ENCODE data around the gene SLC9A3. TPM values are rescaled to one million over a fixed set of nuclear protein-coding genes. Genes with fewer than 3 reads are reported as not detected.
A peak's percentile ranks its signal among the peaks of the same experiment; 100 is the strongest.

SLC9A3 gene
- total and polyA plus RNA-seq, 2 of the 13 experiments (the other 11 are each of a cell fraction or from before 2014, with no cell fraction given), result 1.5 to 1.8 TPM

DNA sequence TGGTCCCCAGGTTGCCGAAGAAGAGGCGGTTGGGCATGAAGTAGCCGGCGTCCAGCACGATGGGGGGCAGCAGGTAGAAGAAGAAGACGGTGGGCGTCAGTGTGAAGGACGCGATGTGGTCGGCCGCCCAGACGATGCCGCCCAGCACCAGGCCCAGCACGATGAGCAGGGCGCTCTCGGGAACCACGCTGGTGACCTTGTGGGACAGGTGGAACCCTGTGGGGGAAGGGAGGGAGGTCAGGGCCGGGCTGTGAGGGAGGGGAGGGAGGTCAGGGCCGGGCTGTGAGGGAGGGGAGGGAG lies 32.4 kb downstream of the SLC9A3 start:
- no TSS peak for BruUV-seq (replicated peaks)
- Histone ChIP-seq H3K4me2 (ENCODE audit: low read depth, low read length) (no peak overlapping the region), H4K20me1 (ENCODE audit: insufficient read depth, low read length) (no peaks in the 10 kb centered on the region), H3K4me1 (ENCODE audit: insufficient read depth, low read length) (peaks cover 11% of the 10 kb centered on the region), H3K27me3 (ENCODE audit: control insufficient read depth in 1 of 2, insufficient read depth in 2 of 2, low read length in 2 of 2) (peaks cover 14 to 75% of the 10 kb centered on the region in 2 experiments), H3K4me3 (replicated peaks in 1 of 3; ENCODE audit: insufficient read depth in 1 of 3, low read depth in 2 of 3, low read length in 3 of 3) (no peak overlapping the region), H3K9ac (ENCODE audit: insufficient read depth, low read depth, low read length) (no peak overlapping the region), H3K36me3 (replicated peaks in 1 of 2; ENCODE audit: control insufficient read depth in 1 of 2, insufficient read depth in 2 of 2, low read length in 2 of 2) (no peaks in the 10 kb centered on the region), H3K9me3 (ENCODE audit: low read length) (no peaks in the 10 kb centered on the region), H2AFZ (ENCODE audit: low read length) (no peak overlapping the region), H3K27ac (ENCODE audit: extremely low read length, insufficient read depth, low read length) (no peak overlapping the region), H3K79me2 (ENCODE audit: insufficient read depth, low read length) (no peaks in the 10 kb centered on the region)
- FAIRE-seq, result no peak
- WGBS (ENCODE audit: low lambda C conversion rate), result 62% methylated on average over 19 of the region's 19 CpGs
- DNase-seq (ENCODE audit: low spot score), result no peak
- ATAC-seq, result no peak
- TF ChIP-seq NR2C2 (CRISPR knock-in tag; IDR thresholded peaks at IDR 0.05; ENCODE audit: borderline replicate concordance) (peak; percentile 37; the same call in 1 of the 2 replicates), ZSCAN12 (CRISPR knock-in tag; IDR thresholded peaks at IDR 0.05) (no peak), PAF1 (CRISPR knock-in tag; IDR thresholded peaks at IDR 0.05) (no peak)
- in situ Hi-C loops (cut with HindIII; ENCODE audit: extremely low pct_ligation_motif_present, low pct_unique_long_range_greater_than_20kb) (no loop called here), intact Hi-C loops (cut with micrococcal nuclease; ENCODE audit: unreplicated experiment) (no loop called here)
- ChIA-PET CTCF (ENCODE audit: low intra/inter-chr PET ratio, low total read pairs) (no interaction called here), POLR2A (no interaction called here)

DNA sequence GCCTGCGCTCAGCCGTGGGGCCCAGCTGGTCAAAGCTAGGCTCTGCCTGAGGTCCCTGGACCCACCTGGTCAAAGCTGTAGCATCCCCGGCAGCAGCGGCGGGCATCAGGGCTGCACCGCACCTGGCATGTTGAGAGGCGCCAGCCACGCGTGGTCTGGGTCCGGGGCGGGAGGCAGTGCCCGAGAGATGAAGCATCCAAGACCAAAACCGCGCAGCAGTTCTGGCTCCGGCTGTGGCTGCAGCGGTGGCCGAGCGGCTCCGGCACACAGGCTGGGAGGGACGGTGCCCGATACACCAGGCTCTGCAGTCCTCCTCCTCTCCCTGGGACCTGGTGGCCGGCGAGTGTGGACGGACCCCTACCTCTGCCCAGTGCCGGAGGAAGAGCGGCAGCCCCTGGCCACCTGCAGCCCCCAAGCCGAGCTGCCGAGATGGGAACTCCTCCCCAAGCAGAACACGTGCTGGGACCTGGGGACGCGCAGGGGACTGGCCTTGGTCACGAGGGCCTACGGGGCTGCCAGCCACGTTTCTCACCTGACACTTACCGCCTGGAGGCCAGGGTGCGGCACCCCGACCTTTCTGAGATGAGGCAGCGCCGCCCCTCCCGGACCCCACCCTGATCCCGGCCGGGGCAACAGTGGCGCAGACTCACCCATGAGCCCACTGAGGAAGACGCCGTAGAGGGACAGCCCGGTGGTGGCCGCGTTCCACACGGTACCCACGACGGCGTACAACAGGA lies 33.0 kb downstream of the SLC9A3 start:
- no TSS peak for BruUV-seq (replicated peaks)
- intact Hi-C loops (cut with micrococcal nuclease; ENCODE audit: unreplicated experiment) (no loop called here), in situ Hi-C loops (cut with HindIII; ENCODE audit: extremely low pct_ligation_motif_present, low pct_unique_long_range_greater_than_20kb) (no loop called here)
- H3K36me3 ChIP-seq (replicated peaks in 1 of 2; ENCODE audit: control insufficient read depth in 1 of 2, insufficient read depth in 2 of 2, low read length in 2 of 2), result no peaks in the 10 kb centered on the region
- ATAC-seq (no peak), FAIRE-seq (no peak), DNase-seq (ENCODE audit: low spot score) (no peak)
- H4K20me1 ChIP-seq (ENCODE audit: insufficient read depth, low read length), result no peaks in the 10 kb centered on the region
- H3K27me3 ChIP-seq (ENCODE audit: control insufficient read depth in 1 of 2, insufficient read depth in 2 of 2, low read length in 2 of 2), result peaks cover 14 to 73% of the 10 kb centered on the region in 2 experiments
- H3K4me3 ChIP-seq (replicated peaks in 1 of 3; ENCODE audit: insufficient read depth in 1 of 3, low read depth in 2 of 3, low read length in 3 of 3), result no peak overlapping the region
- no peaks in the 10 kb centered on the region for H3K9me3 ChIP-seq (ENCODE audit: low read length)
- H3K4me2 ChIP-seq (ENCODE audit: low read depth, low read length), result no peak overlapping the region
- no peak for TF ChIP-seq RXRB (CRISPR knock-in tag; IDR thresholded peaks at IDR 0.05; ENCODE audit: borderline replicate concordance)
- no peak for TF ChIP-seq MTF2 (CRISPR knock-in tag; IDR thresholded peaks at IDR 0.05; ENCODE audit: borderline replicate concordance)
- TF ChIP-seq SMC3 (IDR thresholded peaks at IDR 0.05; ENCODE audit: low read length), result no peak
- POLR2A ChIA-PET, result no interaction called here
- H3K9ac ChIP-seq (ENCODE audit: insufficient read depth, low read depth, low read length), result no peak overlapping the region
- peaks cover 11% of the 10 kb centered on the region for H3K4me1 ChIP-seq (ENCODE audit: insufficient read depth, low read length)
- H3K79me2 ChIP-seq (ENCODE audit: insufficient read depth, low read length), result no peaks in the 10 kb centered on the region
- H3K27ac ChIP-seq (ENCODE audit: extremely low read length, insufficient read depth, low read length), result no peak overlapping the region
- H2AFZ ChIP-seq (ENCODE audit: low read length), result no peak overlapping the region
- CTCF ChIA-PET (ENCODE audit: low intra/inter-chr PET ratio, low total read pairs), result no interaction called here
- WGBS (ENCODE audit: low lambda C conversion rate), result 72% methylated on average over 9 of the region's 52 CpGs

Data from HepG2 (cell line).